HT1080 (cell line): ENCODE results near the gene HECTD4. TPM values are rescaled to one million over a fixed set of nuclear protein-coding genes. Genes with fewer than 3 reads are reported as not detected.
"Not testable (repeated sequence)": the region's sequence is repeated elsewhere in the genome, so short reads cannot be mapped to it uniquely, and the experiment has no call there.

Experiments
- DNase-seq: peaks from one replicate; pipeline ENCODE4 v3.0.0-alpha.2; 2015; ENCODE audit warnings: low read depth
- small RNA-seq: library from RNA; depleted of rRNA; stranded (forward); fragments of <200 nt; gene quantifications from one replicate; pipeline ENCODE3, GENCODE V24; 2014
- total RNA-seq: library from RNA; depleted of rRNA; stranded (reverse); fragments of >200 nt; shearing (Covaris generic); gene quantifications from 2 replicates; pipeline ENCODE4 v1.2.3, GENCODE V29; 2014; rRNA removed

The HECTD4 gene
- total RNA-seq, 1 experiment from 2014 or later, result 4.8 TPM

- peak; percentile 23 for DNase-seq
These were observed 259.2 kb downstream of the HECTD4 start for GRCh38 chr12:112122823-112123690.

- DNase-seq, result peak; percentile 48
These were observed 260.3 kb downstream of the HECTD4 start for GRCh38 chr12:112121780-112122565.

GRCh38 chr12:112117685-112118084, 264.5 kb downstream of the HECTD4 start:
- no peak for DNase-seq

- DNase-seq, result peak; percentile 19
These were observed 265.8 kb downstream of the HECTD4 start for GRCh38 chr12:112116232-112117060.

GRCh38 chr12:112115259-112116045, 266.8 kb downstream of the HECTD4 start:
- no peak for DNase-seq

GRCh38 chr12:112112409-112113133, 269.7 kb downstream of the HECTD4 start:
- DNase-seq, result peak; percentile 25

- no peak for DNase-seq
These were observed 270.3 kb downstream of the HECTD4 start for GRCh38 chr12:112111931-112112330.

GRCh38 chr12:112110787-112111662, 271.2 kb downstream of the HECTD4 start:
- DNase-seq, result not testable (repeated sequence)

Small RNA genes lying within 50 kb of the gene (small RNA-seq; reads per million reads assigned to genes)
- not detected for gene RF00019

Other genes starting within 250 kb of the HECTD4 start
- 1,848 and 2,042 TPM in 2 replicates for gene RPL6, start 27.2 kb upstream of the HECTD4 start, total RNA-seq
- gene PTPN11, start 36.5 kb upstream of the HECTD4 start, total RNA-seq, result 81.4 and 97.0 TPM in 2 replicates